ENCODE data around the gene TRIM24. TPM values are rescaled to one million over a fixed set of nuclear protein-coding genes. Genes with fewer than 3 reads are reported as not detected.
A peak's percentile ranks its signal among the peaks of the same experiment; 100 is the strongest.

Gene TRIM24
- total RNA-seq, 2 experiments from 2014 or later, result 17.5 to 26.8 TPM

GRCh38 chr7:138456220-138456619 is 3.8 kb upstream of the TRIM24 start:
- CTCF ChIA-PET (ENCODE audit: unreplicated experiment), result no interaction called here
- Histone ChIP-seq H3K9me3 (ENCODE audit: low read length) (no peaks in the 10 kb centered on the region), H3K27ac (ENCODE audit: low read depth, low read length, poor library complexity, severe bottlenecking) (no peak overlapping the region), H3K79me2 (ENCODE audit: insufficient read depth, low read depth, low read length) (peaks cover 3% of the 10 kb centered on the region), H4K20me1 (ENCODE audit: insufficient read depth, low read length) (peaks cover 2% of the 10 kb centered on the region; the same call in 1 of the 2 replicates), H3K4me1 (ENCODE audit: insufficient read depth, low read length, poor library complexity, severe bottlenecking) (peaks cover 4% of the 10 kb centered on the region), H3K9me2 (ENCODE audit: insufficient read depth, low read length) (no peaks in the 10 kb centered on the region), H3K36me3 (ENCODE audit: insufficient read depth, low read length) (no peaks in the 10 kb centered on the region), H3K4me2 (ENCODE audit: low read length) (no peak overlapping the region), H3K4me3 (ENCODE audit: low read depth, low read length, poor library complexity, severe bottlenecking) (no peak overlapping the region), H2AFZ (ENCODE audit: low read length) (no peak overlapping the region)
- no TSS peak for BruUV-seq (replicated peaks)
- no peak for DNase-seq (ENCODE audit: low spot score)
- intact Hi-C loops (cut with micrococcal nuclease; ENCODE audit: unreplicated experiment), result no loop called here
- no peak for TF ChIP-seq EZH2phosphoT487 (IDR thresholded peaks at IDR 0.05; ENCODE audit: borderline replicate concordance, low read depth, low read length)
- no peak for TF ChIP-seq CTCF (conservative IDR thresholded peaks at IDR 0.05; ENCODE audit: low read length)
- POLR2A ChIA-PET, result interaction anchor here (0.7 kb wide), 1 partner anchor 77 kb away, joined by 3 read pairs; no protein-coding TSS in a partner anchor

- POLR2A ChIA-PET, result interaction anchor here (0.6 to 1.2 kb wide), 6 partner anchors 10 to 501 kb away, joined by 3 to 5 read pairs (median 3); partner anchors contain the start of gene SVOPL
- Histone ChIP-seq H3K9me2 (ENCODE audit: insufficient read depth, low read length) (no peaks in the 10 kb centered on the region), H3K4me3 (ENCODE audit: low read depth, low read length, poor library complexity, severe bottlenecking) (no peak overlapping the region), H3K27ac (ENCODE audit: low read depth, low read length, poor library complexity, severe bottlenecking) (no peak overlapping the region), H3K79me2 (ENCODE audit: insufficient read depth, low read depth, low read length) (peaks cover 29% of the 10 kb centered on the region), H2AFZ (ENCODE audit: low read length) (peak overlapping the region; percentile 92; the same call in 1 of the 2 replicates), H3K36me3 (ENCODE audit: insufficient read depth, low read length) (peaks cover 7% of the 10 kb centered on the region; the same call in 1 of the 2 replicates), H3K4me2 (ENCODE audit: low read length) (peak overlapping the region; percentile 82), H4K20me1 (ENCODE audit: insufficient read depth, low read length) (peaks cover 10% of the 10 kb centered on the region; the same call in 1 of the 2 replicates), H3K4me1 (ENCODE audit: insufficient read depth, low read length, poor library complexity, severe bottlenecking) (peaks cover 7% of the 10 kb centered on the region), H3K9me3 (ENCODE audit: low read length) (no peaks in the 10 kb centered on the region)
- CTCF ChIA-PET (ENCODE audit: unreplicated experiment), result no interaction called here
- TF ChIP-seq EZH2phosphoT487 (IDR thresholded peaks at IDR 0.05; ENCODE audit: borderline replicate concordance, low read depth, low read length) (no peak), CTCF (conservative IDR thresholded peaks at IDR 0.05; ENCODE audit: low read length) (no peak)
- BruUV-seq (replicated peaks), result no TSS peak
- DNase-seq (ENCODE audit: low spot score), result no peak
- intact Hi-C loops (cut with micrococcal nuclease; ENCODE audit: unreplicated experiment), result no loop called here
These were observed 1.3 kb upstream of the TRIM24 start for GRCh38 chr7:138458576-138459412.
